Measurements from ENCODE around the gene OR1E2. TPM values are rescaled to one million over a fixed set of nuclear protein-coding genes. Genes with fewer than 3 reads are reported as not detected.

The OR1E2 gene
- total and polyA plus RNA-seq, 2 of the 13 experiments (the other 11 are each of a cell fraction or from before 2014, with no cell fraction given), result not detected

- TF ChIP-seq REST (IDR thresholded peaks at IDR 0.05; ENCODE audit: borderline replicate concordance in 1 of 2, low read depth in 1 of 2, low read length in 2 of 2) (0 out of 4 replicates have a peak, but pooled peaks of 1 of the 2 experiments have one; percentile 15), SOX13 (IDR thresholded peaks at IDR 0.05) (no peak), SOX13 (CRISPR knock-in tag; conservative IDR thresholded peaks at IDR 0.05 in 1 of 2, IDR thresholded peaks at IDR 0.05 in 1 of 2) (0 out of 4 replicates have a peak, but pooled peaks of 1 of the 2 experiments have one; percentile 22), ZNF329 (CRISPR knock-in tag; IDR thresholded peaks at IDR 0.05; ENCODE audit: low read depth) (no peak), PPARG (CRISPR knock-in tag; conservative IDR thresholded peaks at IDR 0.05) (peak; percentile 96), MIER2 (CRISPR knock-in tag; IDR thresholded peaks at IDR 0.05) (no peak), ZNF44 (CRISPR knock-in tag; IDR thresholded peaks at IDR 0.05) (no peak), ZNF260 (CRISPR knock-in tag; IDR thresholded peaks at IDR 0.05; ENCODE audit: borderline replicate concordance, low read depth) (no peak), MNT (IDR thresholded peaks at IDR 0.05) (no peak), MBD4 (IDR thresholded peaks at IDR 0.05; ENCODE audit: borderline replicate concordance, low read length) (no peak), DBP (CRISPR knock-in tag; IDR thresholded peaks at IDR 0.05; ENCODE audit: not compliant biosample characterization) (no peak), NR2F6 (IDR thresholded peaks at IDR 0.05) (no peak), NR2F6 (CRISPR knock-in tag; IDR thresholded peaks at IDR 0.05) (no peak), PAF1 (CRISPR knock-in tag; IDR thresholded peaks at IDR 0.05) (no peak), ZNF292 (CRISPR knock-in tag; IDR thresholded peaks at IDR 0.05; ENCODE audit: borderline replicate concordance, low read depth) (no peak), ZNF207 (IDR thresholded peaks at IDR 0.05; ENCODE audit: borderline replicate concordance) (no peak), DZIP1 (CRISPR knock-in tag; IDR thresholded peaks at IDR 0.05) (no peak)
These were observed 40.6 kb upstream of the OR1E2 start (continued) for GRCh38 chr17:3474212-3474611.
